Dermis lymphatic vessel endothelial cell (primary cell): ENCODE data around the gene COP1. TPM values are rescaled to one million over a fixed set of nuclear protein-coding genes. Genes with fewer than 3 reads are reported as not detected.

Source experiments
- total RNA-seq: library from RNA; depleted of rRNA; stranded (reverse); fragments of >200 nt; gene quantifications from 2 replicates; pipeline ENCODE4 v1.2.1, GENCODE V29; 2014

The COP1 gene
- 50.5 and 51.1 TPM in 2 replicates for total RNA-seq

GRCh38 chr1:176206961-176207902 lies at the start of gene COP1:
TSS of gene COP1 (minus strand) at chr1:176207286. CDS start at chr1:176206978, 308 bp downstream.

